Neuron (in vitro differentiated cells): ENCODE results near the gene BBS12.

ENCODE experiments used
- H2AFZ ChIP-seq: one replicate; pipeline ENCODE4 v1.6.1; 2013; ENCODE audit warnings: low read depth, mild to moderate bottlenecking, inconsistent platforms, low read length, moderate library complexity
- H3K27me3 ChIP-seq: one replicate; pipeline ENCODE4 v1.6.1; 2013; ENCODE audit warnings: low read length; ENCODE audit not compliant: insufficient read depth
- H3K36me3 ChIP-seq: one replicate; pipeline ENCODE4 v1.6.1; 2013; ENCODE audit warnings: low read length; ENCODE audit not compliant: insufficient read depth
- H3K4me1 ChIP-seq: one replicate; pipeline ENCODE4 v1.6.1; 2013; ENCODE audit warnings: low read length; ENCODE audit not compliant: insufficient read depth
- H3K4me3 ChIP-seq: 2 replicates; pipeline ENCODE4 v1.5.1; 2013; ENCODE audit warnings: mild to moderate bottlenecking, low read length, moderate library complexity
- H3K9me3 ChIP-seq: one replicate; pipeline ENCODE4 v1.6.1; 2013; ENCODE audit warnings: low read length

Gene BBS12

GRCh38 chr4:122731676-122732075, 828 bp upstream of the BBS12 start:
- H3K27me3 ChIP-seq: no peaks in the 10 kb centered on the region
- H2AFZ ChIP-seq: peak overlapping the region; percentile 80
- no peaks in the 10 kb centered on the region for H3K9me3 ChIP-seq
- no peaks in the 10 kb centered on the region for H3K36me3 ChIP-seq
- peaks cover 9% of the 10 kb centered on the region for H3K4me1 ChIP-seq
- H3K4me3 ChIP-seq: peak overlapping the region; percentile 51

- no peaks in the 10 kb centered on the region for H3K27me3 ChIP-seq
- peak overlapping the region; percentile 80 for H3K4me3 ChIP-seq
- H3K9me3 ChIP-seq: no peaks in the 10 kb centered on the region
- peaks cover 9% of the 10 kb centered on the region for H3K4me1 ChIP-seq
- H2AFZ ChIP-seq: peak overlapping the region; percentile 59
- no peaks in the 10 kb centered on the region for H3K36me3 ChIP-seq
Measured at GRCh38 chr4:122733787-122734120, 1.2 kb downstream of the BBS12 start.

GRCh38 chr4:122739174-122739573, 6.7 kb downstream of the BBS12 start:
- no peak overlapping the region for H3K4me3 ChIP-seq
- no peaks in the 10 kb centered on the region for H3K4me1 ChIP-seq
- H2AFZ ChIP-seq: no peak overlapping the region
- H3K9me3 ChIP-seq: peaks cover 2% of the 10 kb centered on the region
- no peaks in the 10 kb centered on the region for H3K27me3 ChIP-seq
- H3K36me3 ChIP-seq: peaks cover 6% of the 10 kb centered on the region

GRCh38 chr4:122742933-122743829, 10.7 kb downstream of the BBS12 start:
- Histone ChIP-seq H2AFZ (no peak overlapping the region), H3K4me1 (no peaks in the 10 kb centered on the region), H3K9me3 (peaks cover 2% of the 10 kb centered on the region), H3K4me3 (no peak overlapping the region), H3K27me3 (no peaks in the 10 kb centered on the region), H3K36me3 (peaks cover 6% of the 10 kb centered on the region)

- peaks cover 6% of the 10 kb centered on the region for H3K36me3 ChIP-seq
Measured at GRCh38 chr4:122744229-122744628, 11.7 kb downstream of the BBS12 start.

GRCh38 chr4:122746485-122746965, 14.0 kb downstream of the BBS12 start:
- H3K4me3 ChIP-seq: no peak overlapping the region
- H2AFZ ChIP-seq: no peak overlapping the region

More at GRCh38 chr4:122744229-122744628, 11.7 kb downstream of the BBS12 start:
- Histone ChIP-seq H2AFZ (no peak overlapping the region), H3K27me3 (no peaks in the 10 kb centered on the region), H3K4me3 (no peak overlapping the region), H3K9me3 (peaks cover under 1% of the 10 kb centered on the region), H3K4me1 (no peaks in the 10 kb centered on the region)

GRCh38 chr4:122747068-122747467, 14.6 kb downstream of the BBS12 start:
- Histone ChIP-seq H3K27me3 (no peaks in the 10 kb centered on the region), H3K4me1 (no peaks in the 10 kb centered on the region), H3K4me3 (no peak overlapping the region), H2AFZ (no peak overlapping the region), H3K36me3 (peaks cover 6% of the 10 kb centered on the region), H3K9me3 (no peaks in the 10 kb centered on the region)

More at GRCh38 chr4:122746485-122746965, 14.0 kb downstream of the BBS12 start:
- H3K36me3 ChIP-seq: peaks cover 6% of the 10 kb centered on the region
- H3K4me1 ChIP-seq: no peaks in the 10 kb centered on the region
- no peaks in the 10 kb centered on the region for H3K27me3 ChIP-seq
- no peaks in the 10 kb centered on the region for H3K9me3 ChIP-seq

GRCh38 chr4:122747883-122748282, 15.4 kb downstream of the BBS12 start:
- Histone ChIP-seq H3K4me1 (no peaks in the 10 kb centered on the region), H3K27me3 (no peaks in the 10 kb centered on the region), H2AFZ (no peak overlapping the region), H3K9me3 (no peaks in the 10 kb centered on the region), H3K36me3 (peaks cover 6% of the 10 kb centered on the region), H3K4me3 (no peak overlapping the region)

GRCh38 chr4:122749704-122750454, 17.4 kb downstream of the BBS12 start:
- no peak overlapping the region for H2AFZ ChIP-seq
- no peak overlapping the region for H3K4me3 ChIP-seq
- H3K9me3 ChIP-seq: no peaks in the 10 kb centered on the region
- no peaks in the 10 kb centered on the region for H3K4me1 ChIP-seq
- H3K36me3 ChIP-seq: no peaks in the 10 kb centered on the region
- no peaks in the 10 kb centered on the region for H3K27me3 ChIP-seq

GRCh38 chr4:122755675-122756074, 23.2 kb downstream of the BBS12 start:
- Histone ChIP-seq H3K27me3 (no peaks in the 10 kb centered on the region), H3K36me3 (no peaks in the 10 kb centered on the region), H2AFZ (no peak overlapping the region), H3K4me3 (no peak overlapping the region), H3K9me3 (no peaks in the 10 kb centered on the region), H3K4me1 (peaks cover 1% of the 10 kb centered on the region)

GRCh38 chr4:122758033-122758432, 25.5 kb downstream of the BBS12 start:
- Histone ChIP-seq H3K4me3 (no peak overlapping the region), H3K9me3 (no peaks in the 10 kb centered on the region), H3K4me1 (peaks cover 1% of the 10 kb centered on the region), H2AFZ (peak overlapping the region; percentile 84), H3K27me3 (no peaks in the 10 kb centered on the region), H3K36me3 (no peaks in the 10 kb centered on the region)

GRCh38 chr4:122759639-122760310, 27.3 kb downstream of the BBS12 start:
- Histone ChIP-seq H3K4me1 (peaks cover 1% of the 10 kb centered on the region), H3K9me3 (no peaks in the 10 kb centered on the region), H3K4me3 (no peak overlapping the region), H3K27me3 (no peaks in the 10 kb centered on the region), H2AFZ (no peak overlapping the region), H3K36me3 (no peaks in the 10 kb centered on the region)

GRCh38 chr4:122762520-122762919, 30.0 kb downstream of the BBS12 start:
- Histone ChIP-seq H3K36me3 (no peaks in the 10 kb centered on the region), H3K9me3 (no peaks in the 10 kb centered on the region)

More at GRCh38 chr4:122762520-122762919, 30.0 kb downstream of the BBS12 start:
- Histone ChIP-seq H3K4me1 (peaks cover 1% of the 10 kb centered on the region), H2AFZ (no peak overlapping the region), H3K27me3 (no peaks in the 10 kb centered on the region), H3K4me3 (no peak overlapping the region)
